Endometrial microvascular endothelial cells (primary cell): ENCODE results near the gene CHST3. TPM values are rescaled to one million over a fixed set of nuclear protein-coding genes. Genes with fewer than 3 reads are reported as not detected.
"Not testable (repeated sequence)": the region's sequence is repeated elsewhere in the genome, so short reads cannot be mapped to it uniquely, and the experiment has no call there.

ENCODE experiments used
- in situ Hi-C: cut with HindIII; loops from 2 replicates; pipeline ENCODE4 v1.10.0; 2017; ENCODE audit warnings: low sequenced_read_pairs, low pct_unique_long_range_greater_than_20kb; ENCODE audit errors: inconsistent ontology term
- total RNA-seq: library from RNA; depleted of rRNA; stranded (reverse); fragments of >200 nt; gene quantifications from one replicate; pipeline ENCODE4 v1.2.3, GENCODE V29; 2015; ENCODE audit errors: inconsistent ontology term

CHST3 gene
- total RNA-seq, 1 donor from 2014 or later: 6.8 TPM

DNA sequence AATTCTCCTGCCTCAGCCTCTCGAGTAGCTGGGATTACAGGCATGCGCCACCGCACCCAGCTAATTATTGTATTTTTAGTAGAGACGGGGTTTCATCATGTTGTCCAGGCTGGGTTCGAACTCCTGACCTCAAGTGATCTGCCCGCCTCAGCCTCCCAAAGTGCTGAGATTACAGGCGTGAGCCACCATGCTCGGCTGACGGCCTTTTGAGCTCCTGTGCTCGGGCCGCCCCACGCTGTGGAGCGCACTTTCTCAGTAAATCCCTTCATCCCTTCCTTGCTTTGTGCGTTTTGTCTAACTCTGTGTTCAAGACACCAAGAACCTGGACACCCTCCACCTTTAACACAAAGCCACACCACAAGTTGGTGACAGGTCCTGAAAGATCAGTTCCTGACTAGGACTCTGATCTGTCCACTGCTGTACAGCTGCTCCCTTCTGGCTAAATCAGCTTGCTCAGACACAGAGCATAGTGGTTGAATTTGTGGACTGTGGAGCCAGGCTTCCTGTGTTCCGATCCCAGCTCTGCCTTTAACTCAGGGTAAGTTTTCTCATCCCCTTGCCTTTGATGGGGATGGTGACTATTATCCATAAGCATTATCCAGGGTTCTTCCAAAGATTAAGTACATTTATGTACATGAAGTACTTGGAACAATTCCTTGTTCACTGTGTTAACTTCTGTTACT, 20.1 kb downstream of the CHST3 start:
- in situ Hi-C loops: no loop called here

GRCh38 chr10:71984809-71985388, 20.7 kb downstream of the CHST3 start:
- in situ Hi-C loops: no loop called here

- in situ Hi-C loops: no loop called here
Measured at GRCh38 chr10:71985542-71986250, 21.5 kb downstream of the CHST3 start.

- in situ Hi-C loops: not testable (repeated sequence)
Measured at GRCh38 chr10:71988895-71989294, 24.7 kb downstream of the CHST3 start.

- in situ Hi-C loops: no loop called here
Measured at GRCh38 chr10:71989661-71990454, 25.7 kb downstream of the CHST3 start.

GRCh38 chr10:71990706-71991269, 26.6 kb downstream of the CHST3 start:
- in situ Hi-C loops: no loop called here

- in situ Hi-C loops: no loop called here
Measured at GRCh38 chr10:71995449-71995848, 31.3 kb downstream of the CHST3 start.

- in situ Hi-C loops: no loop called here
Measured at GRCh38 chr10:71995887-71996575, 31.8 kb downstream of the CHST3 start.

- in situ Hi-C loops: no loop called here
Measured at GRCh38 chr10:71996592-71997371, 32.6 kb downstream of the CHST3 start.

DNA sequence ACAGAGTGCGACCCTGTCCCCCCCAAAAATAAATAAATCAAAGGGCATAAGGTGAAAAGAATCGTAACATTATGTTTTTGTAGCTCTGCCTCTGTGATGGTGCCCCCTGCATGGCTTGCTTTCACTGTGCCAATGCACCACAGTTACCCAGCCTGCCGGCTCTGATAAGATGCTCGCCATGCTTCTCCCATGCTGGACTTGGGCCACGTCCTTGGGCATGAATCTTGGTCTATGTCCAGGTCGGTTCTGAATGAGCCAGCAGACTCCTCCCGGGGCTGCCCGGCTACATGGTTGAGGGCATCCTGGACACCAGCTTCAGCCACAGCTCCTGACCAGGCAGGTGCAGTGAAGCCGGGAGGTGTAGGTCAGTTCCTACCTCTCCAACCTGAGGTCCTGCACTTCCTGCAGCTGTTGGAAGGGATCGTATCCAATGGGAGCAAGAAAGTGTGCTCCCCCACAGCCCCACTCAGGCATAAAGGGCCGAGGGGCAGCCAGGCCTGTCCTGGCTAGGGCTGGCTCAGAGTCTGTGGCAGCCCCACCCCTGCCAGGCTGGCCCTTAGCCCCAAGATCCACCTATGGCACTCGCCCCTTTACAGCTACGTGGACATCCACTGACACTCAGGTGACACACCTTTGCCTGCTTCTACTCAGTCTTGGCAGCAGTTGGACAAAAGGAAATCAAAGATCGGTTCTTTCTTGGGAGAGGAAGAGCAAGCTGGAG, 34.1 kb downstream of the CHST3 start:
- in situ Hi-C loops: no loop called here

- in situ Hi-C loops: no loop called here
Measured at GRCh38 chr10:71998840-71999194, 34.6 kb downstream of the CHST3 start.

DNA sequence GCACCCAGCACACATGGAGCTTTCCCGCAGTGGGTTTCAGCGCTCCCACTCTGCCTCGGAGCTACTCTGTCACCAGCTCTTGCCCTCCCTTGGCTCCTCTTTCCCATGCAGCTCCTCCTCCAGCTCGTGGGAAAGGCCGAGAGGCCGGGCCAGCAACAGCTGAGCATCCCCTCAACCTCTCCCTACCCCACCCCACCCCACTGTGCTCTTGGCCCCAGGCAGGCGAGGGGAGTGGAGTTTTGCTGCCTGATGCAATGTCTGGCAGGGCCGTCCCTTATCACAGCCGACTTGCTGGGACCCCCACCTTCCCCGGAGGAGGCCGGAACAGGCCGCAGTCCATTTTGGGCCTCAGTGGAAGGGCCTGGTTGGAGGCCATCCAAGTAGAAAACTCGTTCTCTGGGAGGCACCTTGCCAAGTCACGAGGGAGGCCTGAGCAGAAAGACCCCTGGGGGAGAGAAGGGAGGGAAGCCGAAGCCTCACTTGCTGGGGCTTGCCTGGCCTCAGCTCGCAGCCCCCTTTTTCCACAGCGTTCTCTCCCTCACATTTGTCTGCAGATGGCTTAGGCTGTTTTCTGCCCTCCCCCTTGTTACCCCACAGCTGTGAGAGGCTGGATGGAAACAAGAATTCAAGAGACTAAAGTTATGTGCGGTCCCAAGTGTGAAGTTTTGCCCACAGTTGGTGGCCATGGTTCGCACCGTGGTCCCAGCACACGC, 35.3 kb downstream of the CHST3 start:
- in situ Hi-C loops: no loop called here

GRCh38 chr10:72000073-72001032, 36.2 kb downstream of the CHST3 start:
- in situ Hi-C loops: no loop called here

- in situ Hi-C loops: no loop called here
Measured at GRCh38 chr10:72001033-72001395, 36.8 kb downstream of the CHST3 start.

- in situ Hi-C loops: no loop called here
Measured at GRCh38 chr10:72002354-72003295, 38.4 kb downstream of the CHST3 start.
